Measurements from ENCODE around the gene WDFY3. TPM values are rescaled to one million over a fixed set of nuclear protein-coding genes. Genes with fewer than 3 reads are reported as not detected.

Gene WDFY3
- total RNA-seq, 4 donors from 2014 or later = 35.9 to 146 (median 95.0) TPM

DNA sequence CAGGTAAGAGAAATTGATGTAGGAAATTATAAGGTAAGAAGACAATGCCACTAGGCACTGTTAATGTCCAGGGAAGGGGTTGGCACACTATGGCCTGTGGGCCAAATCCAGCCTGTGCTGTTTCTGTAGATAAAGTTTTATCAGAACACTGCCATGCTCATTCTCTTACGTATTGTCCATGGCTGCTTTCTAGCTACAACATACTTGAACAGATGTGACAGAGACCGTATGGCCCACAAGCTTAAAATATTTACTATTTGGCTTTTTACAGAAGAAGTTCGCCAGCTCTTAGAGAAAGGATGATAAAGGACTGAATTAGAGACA is 215.6 kb downstream of the WDFY3 start:
- Histone ChIP-seq H3K4me1 (no peaks in the 10 kb centered on the region), H3K27ac (no peak overlapping the region), H3K27me3 (no peaks in the 10 kb centered on the region), H3K4me3 (no peak overlapping the region), H3K36me3 (no peaks in the 10 kb centered on the region), H3K9me3 (no peaks in the 10 kb centered on the region)
- DNase-seq = no peak
- TF ChIP-seq POLR2A (IDR thresholded peaks at IDR 0.05) = no peak
- TF ChIP-seq, protein P1, sequence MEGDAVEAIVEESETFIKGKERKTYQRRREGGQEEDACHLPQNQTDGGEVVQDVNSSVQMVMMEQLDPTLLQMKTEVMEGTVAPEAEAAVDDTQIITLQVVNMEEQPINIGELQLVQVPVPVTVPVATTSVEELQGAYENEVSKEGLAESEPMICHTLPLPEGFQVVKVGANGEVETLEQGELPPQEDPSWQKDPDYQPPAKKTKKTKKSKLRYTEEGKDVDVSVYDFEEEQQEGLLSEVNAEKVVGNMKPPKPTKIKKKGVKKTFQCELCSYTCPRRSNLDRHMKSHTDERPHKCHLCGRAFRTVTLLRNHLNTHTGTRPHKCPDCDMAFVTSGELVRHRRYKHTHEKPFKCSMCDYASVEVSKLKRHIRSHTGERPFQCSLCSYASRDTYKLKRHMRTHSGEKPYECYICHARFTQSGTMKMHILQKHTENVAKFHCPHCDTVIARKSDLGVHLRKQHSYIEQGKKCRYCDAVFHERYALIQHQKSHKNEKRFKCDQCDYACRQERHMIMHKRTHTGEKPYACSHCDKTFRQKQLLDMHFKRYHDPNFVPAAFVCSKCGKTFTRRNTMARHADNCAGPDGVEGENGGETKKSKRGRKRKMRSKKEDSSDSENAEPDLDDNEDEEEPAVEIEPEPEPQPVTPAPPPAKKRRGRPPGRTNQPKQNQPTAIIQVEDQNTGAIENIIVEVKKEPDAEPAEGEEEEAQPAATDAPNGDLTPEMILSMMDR (IDR thresholded peaks at IDR 0.05) = no peak
- intact Hi-C loops (cut with DNase I; ENCODE audit: low total_unique reads) = loop anchor here (5.0 kb wide), 1 partner anchor 216 kb away; the partner anchor contains the start of gene WDFY3

DNA sequence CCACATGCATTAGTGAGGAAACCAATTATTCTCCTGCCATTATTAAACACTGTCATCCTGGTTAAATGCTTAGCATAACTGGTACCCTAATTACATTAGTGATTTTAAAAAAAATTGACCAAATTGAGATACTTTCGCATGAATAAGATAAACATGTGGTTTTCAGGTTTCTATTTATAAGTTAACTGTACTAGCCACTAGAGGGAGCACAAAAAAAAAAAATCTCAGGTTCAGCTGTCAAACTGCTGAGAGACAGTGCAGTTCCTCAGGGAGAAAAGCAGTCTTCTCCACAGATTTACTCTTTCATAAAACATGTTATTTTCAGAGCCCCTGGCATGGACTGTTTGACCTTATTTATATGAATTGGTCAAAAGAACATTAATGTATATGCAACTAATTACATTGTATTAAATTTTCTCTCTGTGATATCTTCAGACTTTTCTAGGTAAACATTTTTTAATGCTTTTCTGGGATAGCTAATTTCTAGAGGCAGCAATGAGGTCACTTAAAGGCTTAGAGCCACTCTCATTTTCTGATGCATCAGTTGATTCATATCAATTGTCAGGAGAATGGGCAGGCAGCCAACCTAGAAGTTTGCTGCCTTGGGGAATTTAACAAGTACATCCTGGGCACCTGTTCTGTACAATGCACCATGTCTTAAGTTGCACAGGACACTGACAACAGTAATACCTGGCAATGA is 216.1 kb downstream of the WDFY3 start:
- no peaks in the 10 kb centered on the region for H3K36me3 ChIP-seq
- H3K9me3 ChIP-seq = no peaks in the 10 kb centered on the region
- TF ChIP-seq, protein P1 (IDR thresholded peaks at IDR 0.05) = peak; percentile 52 to 68 (median 60)
- TF ChIP-seq POLR2A (IDR thresholded peaks at IDR 0.05) = no peak
- no peaks in the 10 kb centered on the region for H3K27me3 ChIP-seq
- intact Hi-C loops (cut with DNase I; ENCODE audit: low total_unique reads) = loop anchor here (5.0 kb wide), 1 partner anchor 217 kb away; the partner anchor contains the start of gene WDFY3
- no peak for DNase-seq
- H3K4me3 ChIP-seq = no peak overlapping the region
- H3K27ac ChIP-seq = no peak overlapping the region
- H3K4me1 ChIP-seq = no peaks in the 10 kb centered on the region

DNA sequence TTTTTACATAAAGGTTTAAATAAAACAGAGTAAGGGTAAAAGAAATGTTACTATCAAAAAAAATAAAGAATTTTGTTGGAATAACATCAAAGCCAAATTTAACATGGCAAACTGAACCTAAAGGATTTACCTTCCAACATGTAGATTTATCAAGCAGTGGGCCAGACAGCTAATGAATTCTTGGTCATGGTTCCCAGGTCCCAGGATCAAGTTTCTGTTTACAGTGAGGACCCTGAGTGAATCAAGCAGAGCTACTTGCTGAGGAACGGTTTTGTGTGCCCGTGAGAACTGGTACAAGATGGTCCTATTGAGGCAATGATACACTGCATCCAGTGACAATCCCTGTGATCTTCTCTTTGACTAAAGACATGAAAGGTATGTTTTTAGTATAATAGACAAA is 226.4 kb downstream of the WDFY3 start:
- Histone ChIP-seq H3K36me3 (no peaks in the 10 kb centered on the region), H3K9me3 (no peaks in the 10 kb centered on the region), H3K4me3 (no peak overlapping the region), H3K27ac (no peak overlapping the region), H3K4me1 (no peaks in the 10 kb centered on the region), H3K27me3 (no peaks in the 10 kb centered on the region)
- no peak for DNase-seq
- TF ChIP-seq, protein P1 (IDR thresholded peaks at IDR 0.05) = no peak
- no peak for TF ChIP-seq POLR2A (IDR thresholded peaks at IDR 0.05)
- intact Hi-C loops (cut with DNase I; ENCODE audit: low total_unique reads) = no loop called here

DNA sequence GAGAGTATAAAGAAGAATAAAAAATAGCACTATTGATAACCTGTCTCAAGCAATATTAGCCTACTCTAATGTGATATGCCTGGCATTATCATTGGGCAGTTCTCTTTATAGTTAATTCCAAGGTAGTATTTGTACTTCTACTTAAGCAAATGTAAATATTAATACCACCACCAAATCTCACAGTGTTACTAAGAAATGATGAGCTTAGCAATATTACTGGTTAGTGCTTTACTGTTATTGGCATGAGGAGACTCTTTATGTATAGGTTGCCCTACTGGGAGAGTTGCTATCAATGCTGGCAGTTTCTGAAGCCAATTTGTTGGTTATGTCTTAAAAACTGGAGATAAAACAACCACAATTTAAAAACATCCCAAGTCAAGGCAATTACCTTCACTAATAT is 227.9 kb downstream of the WDFY3 start:
- no peak overlapping the region for H3K4me3 ChIP-seq
- intact Hi-C loops (cut with DNase I; ENCODE audit: low total_unique reads) = no loop called here
- H3K36me3 ChIP-seq = no peaks in the 10 kb centered on the region

DNA sequence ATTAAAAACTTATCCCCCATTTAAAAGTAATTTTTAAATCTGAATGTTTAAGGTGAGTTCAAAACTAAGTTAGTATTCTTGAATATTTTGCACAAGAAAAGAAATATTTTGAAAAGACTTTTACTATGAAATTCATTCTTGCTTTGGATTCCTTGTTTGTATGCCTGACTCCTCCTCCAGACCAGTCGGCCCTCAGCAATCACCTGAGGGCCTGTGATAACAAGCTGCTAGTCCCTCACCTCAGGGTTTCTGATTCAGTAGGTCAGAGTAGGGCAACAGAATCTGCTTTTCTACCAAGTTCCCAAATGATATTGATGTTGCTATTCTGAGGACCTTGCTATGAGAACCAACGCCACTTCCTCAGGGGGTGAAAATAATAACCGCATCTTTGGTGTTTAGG is 228.8 kb downstream of the WDFY3 start:
- intact Hi-C loops (cut with DNase I; ENCODE audit: low total_unique reads) = no loop called here
- H3K4me1 ChIP-seq = no peaks in the 10 kb centered on the region
- H3K36me3 ChIP-seq = no peaks in the 10 kb centered on the region
- H3K4me3 ChIP-seq = no peak overlapping the region
- H3K27ac ChIP-seq = no peak overlapping the region
- no peak for DNase-seq
- no peaks in the 10 kb centered on the region for H3K9me3 ChIP-seq
- no peak for TF ChIP-seq POLR2A (IDR thresholded peaks at IDR 0.05)
- TF ChIP-seq, protein P1 (IDR thresholded peaks at IDR 0.05) = no peak
- H3K27me3 ChIP-seq = no peaks in the 10 kb centered on the region

More for the DNA sequence above, 227.9 kb downstream of the WDFY3 start:
- no peaks in the 10 kb centered on the region for H3K27me3 ChIP-seq
- no peaks in the 10 kb centered on the region for H3K9me3 ChIP-seq
- H3K4me1 ChIP-seq = no peaks in the 10 kb centered on the region
- TF ChIP-seq POLR2A (IDR thresholded peaks at IDR 0.05) = no peak
- TF ChIP-seq, protein P1 (IDR thresholded peaks at IDR 0.05) = no peak
- no peak overlapping the region for H3K27ac ChIP-seq
- DNase-seq = no peak

Data from uterus (tissue), 4 donors.